Uterus (tissue), 4 donors: Measurements from ENCODE around the gene CDYL. TPM values are rescaled to one million over a fixed set of nuclear protein-coding genes. Genes with fewer than 3 reads are reported as not detected.
A peak's percentile ranks its signal among the peaks of the same experiment; 100 is the strongest.

Experiments used
- DNase-seq, 2 donors: peaks; one replicate each; pipeline ENCODE4 v3.0.0-alpha.2; 2019 to 2020
- H3K27ac ChIP-seq, 2 donors: fragments of 200-600 bp; sonication (generic); 1 replicate in 1 of 2; 2 replicates in 1 of 2; pipeline ENCODE4 v1.5.1; 2016 to 2018
- H3K27me3 ChIP-seq, 2 donors: fragments of 200-600 bp; sonication (generic); one replicate each; pipeline ENCODE4 v1.5.1; 2018 to 2019; ENCODE audit warnings: control low read depth in 1 of 2
- H3K36me3 ChIP-seq, 2 donors: fragments of 200-600 bp; sonication (generic); one replicate each; pipeline ENCODE4 v1.5.1; 2019; ENCODE audit warnings: control low read depth in 1 of 2
- H3K4me1 ChIP-seq, 2 donors: fragments of 200-600 bp; sonication (generic); one replicate each; pipeline ENCODE4 v1.5.1; 2018 to 2019; ENCODE audit warnings: control low read depth in 1 of 2
- H3K4me3 ChIP-seq, 2 donors: fragments of 200-600 bp; sonication (generic); 1 replicate in 1 of 2; 2 replicates in 1 of 2; pipeline ENCODE4 v1.5.1; 2018 to 2019; ENCODE audit warnings: mild to moderate bottlenecking in 1 of 2
- H3K9me3 ChIP-seq, 2 donors: fragments of 200-600 bp; sonication (generic); one replicate each; pipeline ENCODE4 v1.5.1; 2019; ENCODE audit warnings: control low read depth in 1 of 2
- CTCF ChIP-seq, 4 experiments: fragments of 200-600 bp in 2 of 4; fragments of 450-650 bp in 2 of 4; sonication (generic) in 2 of 4; IDR thresholded peaks; one replicate each; pipeline ENCODE4 v1.5.1; 2016 to 2019; ENCODE audit warnings: antibody characterized with exemption in 4 of 4, mild to moderate bottlenecking in 2 of 4, moderate library complexity in 1 of 4
- POLR2A ChIP-seq, 2 donors: fragments of 450-650 bp; IDR thresholded peaks; one replicate each; pipeline ENCODE4 v1.6.1; 2016; ENCODE audit warnings: antibody characterized with exemption in 2 of 2, mild to moderate bottlenecking in 1 of 2, moderate library complexity in 1 of 2
- intact Hi-C: fragments of 100-400 bp; cut with DNase I; formaldehyde crosslinking; loops from one replicate; pipeline ENCODE4 v1.15.1; 2023; ENCODE audit warnings: low total_unique reads
- total RNA-seq, 4 donors: library from RNA; depleted of rRNA in 3 of 4; stranded (reverse); fragments of >200 nt in 3 of 4; gene quantifications; one replicate each; pipeline versions ENCODE4 v1.1.0 to v1.2.4, GENCODE V29; 2014 to 2023
- donor health status: DM: yes; HTN: yes; CAD: no.

Gene CDYL
- total RNA-seq, 4 donors from 2014 or later, result 24.1 to 118 (median 42.3) TPM

GRCh38 chr6:4806337-4806725 is 30.1 kb downstream of the CDYL start:
- no peaks in the 10 kb centered on the region for H3K27me3 ChIP-seq
- H3K4me3 ChIP-seq, result no peak overlapping the region
- no peak for TF ChIP-seq CTCF (IDR thresholded peaks at IDR 0.05)
- TF ChIP-seq POLR2A (IDR thresholded peaks at IDR 0.05), result no peak
- H3K27ac ChIP-seq, result peak overlapping the region in 1 of 2 donors; percentile 2
- no peak for DNase-seq
- no peaks in the 10 kb centered on the region for H3K9me3 ChIP-seq
- H3K4me1 ChIP-seq, result no peaks in the 10 kb centered on the region
- no peaks in the 10 kb centered on the region for H3K36me3 ChIP-seq
- intact Hi-C loops, result no loop called here

- H3K36me3 ChIP-seq, result no peaks in the 10 kb centered on the region
- no peak for DNase-seq
- no peak overlapping the region for H3K27ac ChIP-seq
- no peak for TF ChIP-seq CTCF (IDR thresholded peaks at IDR 0.05)
- no peak for TF ChIP-seq POLR2A (IDR thresholded peaks at IDR 0.05)
- H3K27me3 ChIP-seq, result no peaks in the 10 kb centered on the region
- H3K9me3 ChIP-seq, result no peaks in the 10 kb centered on the region
- peaks cover 0 to 3% of the 10 kb centered on the region in 2 donors for H3K4me1 ChIP-seq
- intact Hi-C loops, result no loop called here
- no peak overlapping the region for H3K4me3 ChIP-seq
Measured at GRCh38 chr6:4806791-4807190, 30.6 kb downstream of the CDYL start.

GRCh38 chr6:4808396-4808795 is 32.2 kb downstream of the CDYL start:
- Histone ChIP-seq H3K27ac (no peak overlapping the region), H3K9me3 (no peaks in the 10 kb centered on the region), H3K27me3 (no peaks in the 10 kb centered on the region), H3K4me1 (peaks cover 0 to 5% of the 10 kb centered on the region in 2 donors), H3K4me3 (no peak overlapping the region), H3K36me3 (no peaks in the 10 kb centered on the region)
- TF ChIP-seq POLR2A (IDR thresholded peaks at IDR 0.05) (no peak), CTCF (IDR thresholded peaks at IDR 0.05) (no peak)
- DNase-seq, result no peak
- intact Hi-C loops, result no loop called here

DNA sequence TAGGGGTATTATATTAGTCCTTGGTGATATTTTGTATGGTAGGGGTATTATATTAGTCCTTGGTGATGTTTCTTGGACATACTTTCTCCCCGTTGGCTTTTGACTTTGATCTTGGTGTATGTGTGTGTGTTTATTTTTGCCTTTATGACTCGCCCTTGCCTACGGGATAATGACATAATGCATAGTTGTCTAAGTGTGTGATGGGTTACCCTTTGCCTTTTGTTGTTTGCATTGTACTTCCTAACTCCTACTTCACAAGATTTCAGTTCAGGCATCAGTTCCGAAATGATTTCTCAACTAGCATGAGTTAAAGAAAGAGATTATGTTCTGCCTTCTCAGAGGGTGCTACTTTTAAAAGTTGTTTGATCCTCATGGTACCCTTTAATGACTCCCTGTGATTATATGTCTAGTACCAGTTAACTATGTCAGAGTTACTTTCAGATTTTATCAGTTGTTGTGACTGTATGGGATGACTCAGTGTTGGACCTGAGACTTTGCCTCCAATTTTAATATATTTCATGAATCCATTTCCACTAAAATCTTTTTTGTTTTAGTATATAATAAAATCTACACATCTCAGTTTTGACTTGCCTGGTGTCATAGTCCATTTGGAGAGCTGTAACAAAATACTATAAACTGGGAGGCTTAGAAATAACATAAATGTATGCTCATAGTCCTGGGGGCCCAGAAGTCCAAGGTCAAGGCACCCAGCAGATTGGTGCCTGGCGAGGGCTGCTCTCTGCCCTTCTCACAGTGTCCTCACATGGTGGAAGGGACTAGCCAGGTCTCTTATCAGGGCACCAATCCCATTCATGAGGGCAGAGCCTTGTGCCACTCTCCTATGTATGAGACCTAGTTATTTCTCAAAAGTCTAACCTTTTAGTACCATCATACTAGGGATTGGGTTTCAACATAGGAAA is 34.1 kb downstream of the CDYL start:
- H3K9me3 ChIP-seq, result no peaks in the 10 kb centered on the region
- peaks cover 0 to 5% of the 10 kb centered on the region in 2 donors for H3K4me1 ChIP-seq
- H3K36me3 ChIP-seq, result no peaks in the 10 kb centered on the region
- no peak overlapping the region for H3K27ac ChIP-seq
- no peak overlapping the region for H3K4me3 ChIP-seq
- H3K27me3 ChIP-seq, result no peaks in the 10 kb centered on the region
- intact Hi-C loops, result no loop called here
- DNase-seq, result no peak
- no peak for TF ChIP-seq CTCF (IDR thresholded peaks at IDR 0.05)
- no peak for TF ChIP-seq POLR2A (IDR thresholded peaks at IDR 0.05)

GRCh38 chr6:4812068-4812467 is 35.9 kb downstream of the CDYL start:
- no peak for DNase-seq
- Histone ChIP-seq H3K27me3 (no peaks in the 10 kb centered on the region), H3K4me1 (peaks cover 0 to 5% of the 10 kb centered on the region in 2 donors), H3K36me3 (no peaks in the 10 kb centered on the region), H3K9me3 (no peaks in the 10 kb centered on the region), H3K4me3 (no peak overlapping the region), H3K27ac (no peak overlapping the region)
- TF ChIP-seq POLR2A (IDR thresholded peaks at IDR 0.05) (no peak), CTCF (IDR thresholded peaks at IDR 0.05) (no peak)
- intact Hi-C loops, result no loop called here
